K562 (cell line): ENCODE results near the gene WDR35. TPM values are rescaled to one million over a fixed set of nuclear protein-coding genes. Genes with fewer than 3 reads are reported as not detected.

ENCODE experiments used
- CBFA2T2 ChIP-seq: fragments of 450-650 bp; conservative IDR thresholded peaks from 2 replicates; pipeline ENCODE4 v1.6.1; 2017; ENCODE audit warnings: mild to moderate bottlenecking
- CBX3 ChIP-seq, 2 experiments: IDR thresholded peaks; 1 replicate in 1 of 2; 2 replicates in 1 of 2; pipeline ENCODE4 v1.6.1; 2012; ENCODE audit warnings: inconsistent platforms in 2 of 2, low read length in 2 of 2, borderline replicate concordance in 1 of 2, control low read depth in 1 of 2
- CC2D1A ChIP-seq: fragments of 450-650 bp; IDR thresholded peaks from 2 replicates; pipeline ENCODE4 v1.6.1; 2017; ENCODE audit warnings: mild to moderate bottlenecking
- ELF2 ChIP-seq: fragments of 250-450 bp; sonication (Bioruptor Pico); IDR thresholded peaks from 2 replicates; pipeline ENCODE4 v1.5.0; 2021; ENCODE audit warnings: mild to moderate bottlenecking
- ETS1 ChIP-seq: conservative IDR thresholded peaks from 2 replicates; pipeline ENCODE4 v1.6.1; 2011; ENCODE audit warnings: low read depth, mild to moderate bottlenecking, low read length; ENCODE audit not compliant: control insufficient read depth
- GATAD2A ChIP-seq: fragments of 450-650 bp; IDR thresholded peaks from 2 replicates; pipeline ENCODE4 v1.6.1; 2017
- KLF13 ChIP-seq: fragments of 450-650 bp; IDR thresholded peaks from 2 replicates; pipeline ENCODE4 v1.6.1; 2016; ENCODE audit warnings: missing genetic modification characterization, low read depth, mild to moderate bottlenecking, missing compliant biosample characterization, moderate library complexity, borderline replicate concordance
- MCM3 ChIP-seq: fragments of 450-650 bp; IDR thresholded peaks from 2 replicates; pipeline ENCODE4 v1.6.1; 2016
- NCOA1 ChIP-seq: fragments of 450-650 bp; IDR thresholded peaks from 2 replicates; pipeline ENCODE4 v1.6.1; 2016; ENCODE audit warnings: low read depth
- POLR2AphosphoS2 ChIP-seq: IDR thresholded peaks from 2 replicates; pipeline ENCODE4 v1.6.1; 2012; ENCODE audit warnings: low read length, improper control_type of control experiment
- POLR2B ChIP-seq: fragments of 450-650 bp; IDR thresholded peaks from 2 replicates; pipeline ENCODE4 v1.6.1; 2018; ENCODE audit warnings: low read depth; ENCODE audit not compliant: partially characterized antibody
- RBM25 ChIP-seq: fragments of 200-400 bp; formaldehyde crosslinking; IDR thresholded peaks from 2 replicates; pipeline ENCODE4 v1.6.1; 2018; ENCODE audit warnings: low read length, low read depth, moderate library complexity; ENCODE audit not compliant: severe bottlenecking
- RNF219 ChIP-seq: fragments of 250-450 bp; sonication (Bioruptor Pico); IDR thresholded peaks from 2 replicates; pipeline ENCODE4 v1.5.0; 2022; ENCODE audit warnings: mild to moderate bottlenecking
- SIX5 ChIP-seq, 2 experiments: IDR thresholded peaks; 2 replicates each; pipeline ENCODE4 v1.6.1; 2011; ENCODE audit warnings: low read length in 2 of 2, borderline replicate concordance in 1 of 2, low read depth in 1 of 2, mild to moderate bottlenecking in 1 of 2, moderate library complexity in 1 of 2; ENCODE audit not compliant: insufficient read depth in 1 of 2
- SMARCA4 ChIP-seq: fragments of 450-650 bp; IDR thresholded peaks from 2 replicates; pipeline ENCODE4 v1.6.1; 2016
- TAF9B ChIP-seq: fragments of 450-650 bp; IDR thresholded peaks from 2 replicates; pipeline ENCODE4 v1.6.1; 2018; ENCODE audit warnings: mild to moderate bottlenecking; ENCODE audit not compliant: partially characterized antibody
- ZBTB33 ChIP-seq: sonication (generic); formaldehyde crosslinking; IDR thresholded peaks from 2 replicates; pipeline ENCODE4 v1.8.1; 2023; ENCODE audit warnings: mild to moderate bottlenecking, missing genetic modification reagents
- ZNF280B ChIP-seq: fragments of 250-450 bp; sonication (Bioruptor Pico); IDR thresholded peaks from 2 replicates; pipeline ENCODE4 v1.5.1; 2021; ENCODE audit warnings: mild to moderate bottlenecking
- ZNF79 ChIP-seq: fragments of 250-450 bp; sonication (Bioruptor Pico); IDR thresholded peaks from 2 replicates; pipeline ENCODE4 v1.4.0; 2020; ENCODE audit warnings: low read depth, mild to moderate bottlenecking, moderate library complexity
- polyA plus RNA-seq, 8 experiments: library from polyadenylated mRNA; depleted of rRNA in 4 of 8; stranded (reverse) in 5 of 8; unstranded in 3 of 8; fragments of >200 nt; fragmentation: Nextera tagmentation in 2 of 8; fragmentation: Illumina TruSeq in 1 of 8; extraction: Ambion mirVana in 2 of 8; extraction: Trizol in 1 of 8; gene quantifications; 2 replicates each; pipeline versions ENCODE4 v1.2.1 to v1.2.3, GENCODE V29; 2011 to 2014; ENCODE audit warnings: inconsistent platforms in 1 of 8, missing spikeins in 1 of 8
- total RNA-seq, 7 experiments: library from RNA; depleted of rRNA in 6 of 7; stranded (reverse); fragments of >200 nt in 6 of 7; fragmentation: Illumina TruSeq in 2 of 7; extraction: Trizol in 2 of 7; gene quantifications; 2 replicates each; pipeline versions ENCODE4 v1.2.1 to v1.2.3, GENCODE V29; 2011 to 2021; ENCODE audit warnings: low replicate concordance in 1 of 7
- TF ChIP-seq, protein P1 (sequence below): fragments of 450-650 bp; IDR thresholded peaks from 2 replicates; pipeline ENCODE4 v1.6.1; 2016; ENCODE audit warnings: borderline replicate concordance

WDR35 gene
- total and polyA plus RNA-seq, 9 of the 15 experiments (the other 6 are each of a cell fraction or from before 2014, with no cell fraction given): 3.3 to 13.1 (median 8.0) TPM

DNA sequence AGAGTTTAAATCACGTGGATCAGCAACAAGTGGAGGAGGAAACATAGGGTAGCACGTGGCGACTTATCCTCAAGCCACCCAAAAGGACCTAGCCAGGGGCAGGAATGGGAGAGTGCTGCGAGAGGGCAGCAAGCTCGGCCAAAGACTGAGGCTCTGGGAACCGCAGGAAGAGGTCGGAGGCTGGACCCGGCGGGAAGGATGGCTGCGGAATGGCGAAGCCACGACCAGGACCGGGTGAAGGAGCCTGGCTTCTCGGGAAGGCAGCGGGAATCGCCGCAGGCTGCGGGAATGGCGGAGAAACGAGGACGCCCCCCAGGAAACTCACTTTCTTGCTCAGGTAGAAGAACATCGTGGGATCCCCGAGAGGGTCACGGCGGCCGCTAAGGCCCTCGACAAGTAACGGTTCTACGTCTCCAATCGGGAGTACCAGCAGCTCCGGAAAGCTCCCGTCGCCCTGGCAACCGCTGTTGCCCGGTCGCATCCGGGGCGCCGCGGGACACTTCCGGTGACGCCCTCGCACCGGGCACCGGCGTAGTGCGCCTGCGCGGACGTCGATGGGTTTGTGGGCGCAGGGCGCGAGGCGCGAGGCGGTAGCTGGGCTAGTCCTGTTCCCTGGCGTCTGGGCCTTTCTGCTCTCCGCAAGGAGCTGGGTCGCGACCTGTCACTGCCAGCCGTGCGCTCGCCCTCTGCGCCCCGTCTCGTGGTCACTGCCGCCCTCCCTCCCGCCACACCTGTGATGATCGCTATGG lies at the start of gene WDR35 (continued):
- peak; percentile 99 for TF ChIP-seq ZBTB33 (CRISPR knock-in tag)
- TF ChIP-seq POLR2AphosphoS2: no peak
- TF ChIP-seq TAF9B: no peak
- TF ChIP-seq SIX5 (IDR thresholded peaks at IDR 0.05; ENCODE audit: borderline replicate concordance in 1 of 2, insufficient read depth in 1 of 2, low read depth in 1 of 2, low read length in 2 of 2): no peak
- no peak for TF ChIP-seq POLR2B
- TF ChIP-seq CBX3 (IDR thresholded peaks at IDR 0.05; ENCODE audit: borderline replicate concordance in 1 of 2, low read length in 2 of 2): peak in 1 of 2 experiments; percentile 74; a peak in 1 of 3 replicates
- no peak for TF ChIP-seq CBFA2T2
- no peak for TF ChIP-seq SMARCA4
- TF ChIP-seq CC2D1A: no peak
- no peak for TF ChIP-seq MCM3
- TF ChIP-seq NCOA1: no peak
- TF ChIP-seq RNF219: no peak
- no peak for TF ChIP-seq KLF13 (tag)
- 0 out of 2 replicates have a peak, but pooled peaks have one; percentile 44 for TF ChIP-seq ETS1
- TF ChIP-seq GATAD2A: no peak
- no peak for TF ChIP-seq ZNF79 (CRISPR knock-in tag)
- TF ChIP-seq RBM25: no peak
- TF ChIP-seq, protein P1, sequence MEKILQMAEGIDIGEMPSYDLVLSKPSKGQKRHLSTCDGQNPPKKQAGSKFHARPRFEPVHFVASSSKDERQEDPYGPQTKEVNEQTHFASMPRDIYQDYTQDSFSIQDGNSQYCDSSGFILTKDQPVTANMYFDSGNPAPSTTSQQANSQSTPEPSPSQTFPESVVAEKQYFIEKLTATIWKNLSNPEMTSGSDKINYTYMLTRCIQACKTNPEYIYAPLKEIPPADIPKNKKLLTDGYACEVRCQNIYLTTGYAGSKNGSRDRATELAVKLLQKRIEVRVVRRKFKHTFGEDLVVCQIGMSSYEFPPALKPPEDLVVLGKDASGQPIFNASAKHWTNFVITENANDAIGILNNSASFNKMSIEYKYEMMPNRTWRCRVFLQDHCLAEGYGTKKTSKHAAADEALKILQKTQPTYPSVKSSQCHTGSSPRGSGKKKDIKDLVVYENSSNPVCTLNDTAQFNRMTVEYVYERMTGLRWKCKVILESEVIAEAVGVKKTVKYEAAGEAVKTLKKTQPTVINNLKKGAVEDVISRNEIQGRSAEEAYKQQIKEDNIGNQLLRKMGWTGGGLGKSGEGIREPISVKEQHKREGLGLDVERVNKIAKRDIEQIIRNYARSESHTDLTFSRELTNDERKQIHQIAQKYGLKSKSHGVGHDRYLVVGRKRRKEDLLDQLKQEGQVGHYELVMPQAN: peak; percentile 76; the same call in 1 of the 2 replicates
- no peak for TF ChIP-seq ELF2 (CRISPR knock-in tag)
- no peak for TF ChIP-seq ZNF280B (CRISPR knock-in tag)
